ENCODE results near the gene ETV4. TPM values are rescaled to one million over a fixed set of nuclear protein-coding genes. Genes with fewer than 3 reads are reported as not detected.
A peak's percentile ranks its signal among the peaks of the same experiment; 100 is the strongest.

Gene ETV4
- total and polyA plus RNA-seq, 2 of the 13 experiments (the other 11 are each of a cell fraction or from before 2014, with no cell fraction given): 128 to 330 TPM

DNA sequence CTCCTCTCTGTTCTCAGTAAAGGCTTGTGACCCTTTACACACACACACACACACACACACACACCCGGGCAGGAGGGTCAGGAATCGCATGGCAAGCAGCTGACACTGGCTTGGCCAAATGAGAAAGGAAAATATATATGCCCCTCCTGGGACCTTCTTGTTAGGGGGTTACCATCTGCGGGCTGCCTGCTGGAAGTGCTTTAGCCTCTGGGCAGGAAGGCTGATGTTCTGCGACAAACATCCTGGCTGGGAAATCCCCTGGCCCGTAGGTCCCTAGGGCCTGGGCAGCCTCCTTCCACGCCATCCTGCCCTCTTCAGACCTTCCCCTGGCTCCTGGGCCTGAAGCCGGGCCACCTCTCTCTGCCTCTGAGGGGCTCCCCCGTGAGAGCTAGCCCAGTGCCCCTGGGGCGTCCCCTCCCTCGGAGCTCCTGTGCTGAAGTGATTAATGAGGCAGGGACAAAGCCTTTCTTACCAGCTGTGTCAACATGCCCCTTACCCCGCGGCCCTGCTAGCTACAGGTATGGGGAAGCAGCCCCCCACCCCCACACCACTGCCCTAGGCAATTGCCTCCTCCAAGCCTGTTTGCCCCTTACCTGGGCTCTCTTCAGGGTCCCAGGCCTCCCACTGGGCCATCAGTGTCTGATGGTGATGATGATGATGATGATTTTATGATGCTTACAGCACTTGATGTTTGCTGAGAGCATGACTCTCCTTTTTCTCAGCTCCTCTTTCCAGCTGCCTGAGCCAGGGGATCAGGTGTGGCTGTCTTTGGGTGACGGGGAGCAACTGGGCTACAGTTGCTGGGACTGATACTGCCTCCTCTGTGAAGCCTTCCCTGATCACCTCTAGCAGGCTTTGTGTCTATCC is 32.8 kb upstream of the ETV4 start (continued):
- TF ChIP-seq ZNF749 (CRISPR knock-in tag; IDR thresholded peaks at IDR 0.05; ENCODE audit: borderline replicate concordance) (no peak), SMAD9 (CRISPR knock-in tag; IDR thresholded peaks at IDR 0.05) (0 out of 2 replicates have a peak, but pooled peaks have one; percentile 62), CBX2 (IDR thresholded peaks at IDR 0.05; ENCODE audit: low read depth, low read length) (no peak), CBX2 (CRISPR knock-in tag; IDR thresholded peaks at IDR 0.05; ENCODE audit: low read depth) (no peak), PAWR (CRISPR knock-in tag; IDR thresholded peaks at IDR 0.05; ENCODE audit: borderline replicate concordance) (no peak), ZNF430 (CRISPR knock-in tag; IDR thresholded peaks at IDR 0.05) (no peak), HHEX (CRISPR knock-in tag; IDR thresholded peaks at IDR 0.05) (no peak), ZNF124 (CRISPR knock-in tag; IDR thresholded peaks at IDR 0.05) (no peak), ELF3 (CRISPR knock-in tag; IDR thresholded peaks at IDR 0.05) (0 out of 2 replicates have a peak, but pooled peaks have one; percentile 18), ZNF552 (CRISPR knock-in tag; IDR thresholded peaks at IDR 0.05; ENCODE audit: borderline replicate concordance) (no peak), TMF1 (CRISPR knock-in tag; IDR thresholded peaks at IDR 0.05; ENCODE audit: low read depth) (no peak), KLF13 (CRISPR knock-in tag; IDR thresholded peaks at IDR 0.05) (peak; percentile 76; the same call in 1 of the 2 replicates), KDM2A (CRISPR knock-in tag; IDR thresholded peaks at IDR 0.05; ENCODE audit: borderline replicate concordance, low read depth) (no peak), RARG (CRISPR knock-in tag; IDR thresholded peaks at IDR 0.05; ENCODE audit: low read depth) (no peak), SYNCRIP (IDR thresholded peaks at IDR 0.05; ENCODE audit: insufficient read depth, low read depth, low read length) (no peak), BHLHE40 (IDR thresholded peaks at IDR 0.05; ENCODE audit: low read length) (no peak), ZNF709 (CRISPR knock-in tag; IDR thresholded peaks at IDR 0.05) (no peak), ZNF841 (CRISPR knock-in tag; IDR thresholded peaks at IDR 0.05; ENCODE audit: borderline replicate concordance) (no peak), ZNF350 (CRISPR knock-in tag; IDR thresholded peaks at IDR 0.05; ENCODE audit: borderline replicate concordance, low read depth) (peak; percentile 52)
- TF ChIP-seq, protein P1, sequence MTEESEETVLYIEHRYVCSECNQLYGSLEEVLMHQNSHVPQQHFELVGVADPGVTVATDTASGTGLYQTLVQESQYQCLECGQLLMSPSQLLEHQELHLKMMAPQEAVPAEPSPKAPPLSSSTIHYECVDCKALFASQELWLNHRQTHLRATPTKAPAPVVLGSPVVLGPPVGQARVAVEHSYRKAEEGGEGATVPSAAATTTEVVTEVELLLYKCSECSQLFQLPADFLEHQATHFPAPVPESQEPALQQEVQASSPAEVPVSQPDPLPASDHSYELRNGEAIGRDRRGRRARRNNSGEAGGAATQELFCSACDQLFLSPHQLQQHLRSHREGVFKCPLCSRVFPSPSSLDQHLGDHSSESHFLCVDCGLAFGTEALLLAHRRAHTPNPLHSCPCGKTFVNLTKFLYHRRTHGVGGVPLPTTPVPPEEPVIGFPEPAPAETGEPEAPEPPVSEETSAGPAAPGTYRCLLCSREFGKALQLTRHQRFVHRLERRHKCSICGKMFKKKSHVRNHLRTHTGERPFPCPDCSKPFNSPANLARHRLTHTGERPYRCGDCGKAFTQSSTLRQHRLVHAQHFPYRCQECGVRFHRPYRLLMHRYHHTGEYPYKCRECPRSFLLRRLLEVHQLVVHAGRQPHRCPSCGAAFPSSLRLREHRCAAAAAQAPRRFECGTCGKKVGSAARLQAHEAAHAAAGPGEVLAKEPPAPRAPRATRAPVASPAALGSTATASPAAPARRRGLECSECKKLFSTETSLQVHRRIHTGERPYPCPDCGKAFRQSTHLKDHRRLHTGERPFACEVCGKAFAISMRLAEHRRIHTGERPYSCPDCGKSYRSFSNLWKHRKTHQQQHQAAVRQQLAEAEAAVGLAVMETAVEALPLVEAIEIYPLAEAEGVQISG (CRISPR knock-in tag; IDR thresholded peaks at IDR 0.05): peak; percentile 28; the same call in 1 of the 2 replicates
- TF ChIP-seq, protein P2, sequence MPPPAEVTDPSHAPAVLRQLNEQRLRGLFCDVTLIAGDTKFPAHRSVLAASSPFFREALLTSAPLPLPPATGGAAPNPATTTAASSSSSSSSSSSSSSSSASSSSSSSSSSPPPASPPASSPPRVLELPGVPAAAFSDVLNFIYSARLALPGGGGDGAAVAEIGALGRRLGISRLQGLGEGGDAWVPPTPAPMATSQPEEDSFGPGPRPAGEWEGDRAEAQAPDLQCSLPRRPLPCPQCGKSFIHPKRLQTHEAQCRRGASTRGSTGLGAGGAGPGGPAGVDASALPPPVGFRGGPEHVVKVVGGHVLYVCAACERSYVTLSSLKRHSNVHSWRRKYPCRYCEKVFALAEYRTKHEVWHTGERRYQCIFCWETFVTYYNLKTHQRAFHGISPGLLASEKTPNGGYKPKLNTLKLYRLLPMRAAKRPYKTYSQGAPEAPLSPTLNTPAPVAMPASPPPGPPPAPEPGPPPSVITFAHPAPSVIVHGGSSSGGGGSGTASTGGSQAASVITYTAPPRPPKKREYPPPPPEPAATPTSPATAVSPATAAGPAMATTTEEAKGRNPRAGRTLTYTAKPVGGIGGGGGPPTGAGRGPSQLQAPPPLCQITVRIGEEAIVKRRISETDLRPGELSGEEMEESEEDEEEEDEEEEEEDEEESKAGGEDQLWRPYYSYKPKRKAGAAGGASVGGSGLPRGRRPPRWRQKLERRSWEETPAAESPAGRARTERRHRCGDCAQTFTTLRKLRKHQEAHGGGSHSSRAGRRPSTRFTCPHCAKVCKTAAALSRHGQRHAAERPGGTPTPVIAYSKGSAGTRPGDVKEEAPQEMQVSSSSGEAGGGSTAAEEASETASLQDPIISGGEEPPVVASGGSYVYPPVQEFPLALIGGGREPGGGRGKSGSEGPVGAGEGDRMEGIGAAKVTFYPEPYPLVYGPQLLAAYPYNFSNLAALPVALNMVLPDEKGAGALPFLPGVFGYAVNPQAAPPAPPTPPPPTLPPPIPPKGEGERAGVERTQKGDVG (CRISPR knock-in tag; IDR thresholded peaks at IDR 0.05; ENCODE audit: borderline replicate concordance): no peak
- TF ChIP-seq, protein P3, sequence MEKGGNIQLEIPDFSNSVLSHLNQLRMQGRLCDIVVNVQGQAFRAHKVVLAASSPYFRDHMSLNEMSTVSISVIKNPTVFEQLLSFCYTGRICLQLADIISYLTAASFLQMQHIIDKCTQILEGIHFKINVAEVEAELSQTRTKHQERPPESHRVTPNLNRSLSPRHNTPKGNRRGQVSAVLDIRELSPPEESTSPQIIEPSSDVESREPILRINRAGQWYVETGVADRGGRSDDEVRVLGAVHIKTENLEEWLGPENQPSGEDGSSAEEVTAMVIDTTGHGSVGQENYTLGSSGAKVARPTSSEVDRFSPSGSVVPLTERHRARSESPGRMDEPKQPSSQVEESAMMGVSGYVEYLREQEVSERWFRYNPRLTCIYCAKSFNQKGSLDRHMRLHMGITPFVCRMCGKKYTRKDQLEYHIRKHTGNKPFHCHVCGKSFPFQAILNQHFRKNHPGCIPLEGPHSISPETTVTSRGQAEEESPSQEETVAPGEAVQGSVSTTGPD (CRISPR knock-in tag; IDR thresholded peaks at IDR 0.05): no peak
